WERI-Rb-1 (cell line): ENCODE data around the gene TMUB1.

Source experiments
- DNase-seq: peaks from one replicate; pipeline ENCODE4 v3.0.0-alpha.2; 2020
- H3K27ac ChIP-seq: fragments of 250-450 bp; sonication (Bioruptor Pico); 2 replicates; pipeline ENCODE4 v1.5.1; 2020; ENCODE audit warnings: mild to moderate bottlenecking, moderate library complexity
- H3K27me3 ChIP-seq: fragments of 250-450 bp; sonication (Bioruptor Pico); 2 replicates; pipeline ENCODE4 v1.5.1; 2021; ENCODE audit warnings: mild to moderate bottlenecking, low read depth, moderate library complexity; ENCODE audit not compliant: insufficient read depth, severe bottlenecking
- H3K36me3 ChIP-seq: fragments of 250-450 bp; sonication (Bioruptor Pico); 2 replicates; pipeline ENCODE4 v1.5.1; 2020; ENCODE audit warnings: mild to moderate bottlenecking, moderate library complexity
- H3K4me3 ChIP-seq: 2 replicates; pipeline ENCODE4 v1.5.1; 2011; ENCODE audit warnings: low read depth, mild to moderate bottlenecking, control low read depth, low read length
- H3K9me3 ChIP-seq: fragments of 250-450 bp; sonication (Bioruptor Pico); 2 replicates; pipeline ENCODE4 v1.5.1; 2021; ENCODE audit warnings: mild to moderate bottlenecking, moderate library complexity; ENCODE audit not compliant: severe bottlenecking
- TF ChIP-seq, protein P1 (sequence below): IDR thresholded peaks from 2 replicates; pipeline ENCODE4 v1.5.1; 2011; ENCODE audit warnings: low read depth, mild to moderate bottlenecking, control low read depth, inconsistent platforms, low read length

Gene TMUB1

DNA sequence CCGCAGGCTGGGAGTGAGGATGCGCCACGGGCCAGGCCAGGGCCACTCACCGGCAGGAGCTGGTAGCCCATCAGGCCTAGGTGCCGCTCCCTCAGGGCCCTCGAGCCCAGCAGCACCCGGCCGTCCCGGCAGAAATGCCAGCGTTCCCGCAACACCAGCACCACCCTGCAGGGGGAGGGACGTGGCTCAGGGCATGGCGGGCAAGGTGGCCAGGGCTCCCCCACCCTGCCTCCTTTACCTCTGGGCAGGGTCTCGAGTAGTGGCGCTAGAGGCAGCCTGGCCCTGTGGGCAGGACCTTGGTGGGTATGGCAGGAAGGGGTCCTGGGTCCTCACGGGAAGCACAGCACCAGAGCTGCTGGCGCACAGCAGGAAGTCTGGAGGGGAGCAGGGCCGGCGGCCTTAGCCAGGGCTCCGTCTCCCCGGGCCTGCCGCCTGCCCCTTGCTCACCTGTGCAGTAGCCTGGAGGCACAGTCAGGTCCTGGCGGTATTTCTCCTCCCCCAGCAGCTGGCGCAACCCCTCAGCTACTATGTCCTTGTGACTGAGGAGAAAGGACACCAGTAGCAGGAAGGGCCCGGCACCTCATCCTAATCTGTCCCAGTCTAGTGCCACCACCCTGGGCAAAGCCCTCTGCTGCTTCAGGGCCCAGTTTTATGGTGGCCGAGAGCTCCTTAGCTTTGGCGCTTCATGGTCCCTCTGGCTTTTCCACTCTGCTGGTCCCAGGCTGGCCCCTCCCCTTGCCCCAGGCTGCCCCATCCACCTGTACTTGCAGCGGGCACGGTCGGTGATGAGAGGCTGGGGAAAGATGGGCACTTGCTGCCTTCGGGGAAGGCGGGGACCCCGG is 6.2 kb downstream of the TMUB1 start:
- Histone ChIP-seq H3K36me3 (peaks cover 74% of the 10 kb centered on the region), H3K27me3 (no peaks in the 10 kb centered on the region), H3K4me3 (no peak overlapping the region), H3K27ac (peak overlapping the region; percentile 43; the same call in 1 of the 2 replicates), H3K9me3 (no peaks in the 10 kb centered on the region)
- no peak for DNase-seq
- TF ChIP-seq, protein P1, sequence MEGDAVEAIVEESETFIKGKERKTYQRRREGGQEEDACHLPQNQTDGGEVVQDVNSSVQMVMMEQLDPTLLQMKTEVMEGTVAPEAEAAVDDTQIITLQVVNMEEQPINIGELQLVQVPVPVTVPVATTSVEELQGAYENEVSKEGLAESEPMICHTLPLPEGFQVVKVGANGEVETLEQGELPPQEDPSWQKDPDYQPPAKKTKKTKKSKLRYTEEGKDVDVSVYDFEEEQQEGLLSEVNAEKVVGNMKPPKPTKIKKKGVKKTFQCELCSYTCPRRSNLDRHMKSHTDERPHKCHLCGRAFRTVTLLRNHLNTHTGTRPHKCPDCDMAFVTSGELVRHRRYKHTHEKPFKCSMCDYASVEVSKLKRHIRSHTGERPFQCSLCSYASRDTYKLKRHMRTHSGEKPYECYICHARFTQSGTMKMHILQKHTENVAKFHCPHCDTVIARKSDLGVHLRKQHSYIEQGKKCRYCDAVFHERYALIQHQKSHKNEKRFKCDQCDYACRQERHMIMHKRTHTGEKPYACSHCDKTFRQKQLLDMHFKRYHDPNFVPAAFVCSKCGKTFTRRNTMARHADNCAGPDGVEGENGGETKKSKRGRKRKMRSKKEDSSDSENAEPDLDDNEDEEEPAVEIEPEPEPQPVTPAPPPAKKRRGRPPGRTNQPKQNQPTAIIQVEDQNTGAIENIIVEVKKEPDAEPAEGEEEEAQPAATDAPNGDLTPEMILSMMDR, result peak; percentile 59

DNA sequence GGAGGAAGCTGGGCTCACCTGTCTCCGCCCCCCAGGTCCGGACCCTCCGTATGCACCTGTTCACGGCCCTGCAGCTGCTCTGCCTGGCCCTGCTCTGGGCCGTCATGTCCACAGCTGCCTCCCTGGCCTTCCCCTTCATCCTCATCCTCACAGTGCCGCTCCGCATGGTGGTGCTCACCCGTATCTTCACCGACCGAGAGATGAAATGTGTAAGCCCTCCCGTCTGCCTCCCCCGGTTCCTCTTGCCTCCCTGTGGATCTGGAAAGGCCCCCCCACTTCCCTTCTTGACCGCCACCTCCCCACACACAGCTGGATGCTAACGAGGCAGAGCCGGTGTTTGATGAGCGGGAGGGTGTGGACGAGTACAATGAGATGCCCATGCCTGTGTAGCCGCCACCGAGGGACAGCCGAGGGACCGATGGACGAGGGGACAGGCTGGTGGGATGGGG is 7.3 kb downstream of the TMUB1 start:
- Histone ChIP-seq H3K9me3 (no peaks in the 10 kb centered on the region), H3K27ac (no peak overlapping the region), H3K4me3 (no peak overlapping the region), H3K36me3 (peaks cover 78% of the 10 kb centered on the region), H3K27me3 (no peaks in the 10 kb centered on the region)
- no peak for DNase-seq
- TF ChIP-seq, protein P1, result no peak

DNA sequence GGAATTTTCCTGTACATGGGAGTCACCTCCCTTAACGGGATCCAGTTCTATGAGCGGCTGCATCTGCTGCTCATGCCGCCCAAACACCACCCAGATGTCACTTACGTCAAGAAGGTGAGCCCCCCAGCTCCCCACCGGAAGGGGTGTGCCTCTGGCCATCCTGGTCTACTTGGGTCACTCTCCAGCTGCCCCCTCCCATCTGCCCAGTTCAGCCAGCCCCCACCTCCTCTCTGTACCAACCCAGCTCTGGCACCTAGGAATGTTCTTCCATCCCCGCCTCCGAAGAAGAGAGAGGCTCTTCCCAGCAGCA is 7.7 kb downstream of the TMUB1 start:
- TF ChIP-seq, protein P1, result no peak
- DNase-seq, result no peak
- H3K36me3 ChIP-seq, result peaks cover 82% of the 10 kb centered on the region
- no peak overlapping the region for H3K27ac ChIP-seq
- no peaks in the 10 kb centered on the region for H3K9me3 ChIP-seq
- no peaks in the 10 kb centered on the region for H3K27me3 ChIP-seq
- no peak overlapping the region for H3K4me3 ChIP-seq

DNA sequence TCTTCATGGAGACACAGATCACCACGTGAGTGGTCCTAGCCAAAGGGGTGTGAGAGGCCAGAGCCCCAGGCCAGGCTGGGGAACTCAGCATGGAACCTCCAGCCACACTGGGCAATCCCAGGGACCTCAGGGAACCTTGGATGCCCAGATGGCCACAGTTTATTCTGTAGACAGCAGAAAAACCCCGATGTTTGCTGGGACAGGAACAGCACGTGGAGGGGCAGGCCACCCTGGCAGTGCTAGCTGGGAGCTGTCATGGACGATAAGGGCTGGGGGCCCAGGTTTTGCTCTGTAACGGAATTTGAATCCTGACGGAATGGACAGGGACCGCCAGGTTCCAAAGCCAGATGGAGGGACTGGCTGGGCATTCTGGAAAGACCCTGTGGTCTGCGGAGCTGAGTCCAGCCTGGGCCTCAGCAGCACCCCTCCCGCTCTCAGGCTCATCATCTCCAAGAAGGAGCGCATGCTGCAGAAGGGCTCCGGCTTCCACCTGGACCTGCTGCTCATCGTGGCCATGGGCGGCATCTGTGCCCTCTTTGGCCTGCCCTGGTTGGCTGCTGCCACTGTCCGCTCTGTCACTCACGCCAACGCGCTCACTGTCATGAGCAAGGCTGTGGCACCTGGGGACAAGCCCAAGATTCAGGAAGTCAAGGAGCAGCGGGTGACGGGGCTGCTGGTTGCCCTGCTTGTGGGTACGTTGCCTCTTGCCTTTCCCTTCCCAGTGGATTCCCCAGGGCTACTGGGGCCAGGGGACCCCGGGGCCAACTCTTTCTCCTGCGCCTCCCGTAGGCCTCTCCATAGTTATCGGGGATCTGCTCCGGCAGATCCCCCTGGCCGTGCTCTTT is 8.3 kb downstream of the TMUB1 start:
- Histone ChIP-seq H3K36me3 (peaks cover 82% of the 10 kb centered on the region), H3K27me3 (no peaks in the 10 kb centered on the region), H3K27ac (no peak overlapping the region), H3K9me3 (no peaks in the 10 kb centered on the region), H3K4me3 (no peak overlapping the region)
- TF ChIP-seq, protein P1, result no peak
- no peak for DNase-seq

DNA sequence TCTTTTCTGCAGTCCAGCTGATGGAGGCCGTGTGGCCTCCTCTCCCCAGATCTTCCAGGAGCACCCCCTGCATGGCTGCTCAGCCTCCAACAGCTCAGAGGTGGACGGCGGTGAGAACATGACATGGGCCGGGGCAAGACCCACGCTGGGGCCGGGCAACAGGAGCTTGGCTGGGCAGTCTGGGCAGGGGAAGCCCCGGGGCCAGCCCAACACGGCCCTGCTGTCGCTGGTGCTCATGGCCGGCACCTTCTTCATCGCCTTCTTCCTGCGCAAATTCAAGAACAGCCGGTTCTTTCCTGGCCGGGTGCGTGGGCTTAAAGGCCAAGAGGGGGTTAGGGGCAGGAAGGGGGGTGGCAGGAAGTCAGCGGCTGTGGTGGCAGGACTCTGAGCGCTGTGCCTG is 9.3 kb downstream of the TMUB1 start:
- Histone ChIP-seq H3K27me3 (no peaks in the 10 kb centered on the region), H3K36me3 (peaks cover 83% of the 10 kb centered on the region), H3K27ac (no peak overlapping the region), H3K9me3 (no peaks in the 10 kb centered on the region), H3K4me3 (no peak overlapping the region)
- TF ChIP-seq, protein P1, result no peak
- DNase-seq, result no peak
